HG02759 (cell line): ENCODE results near the gene BTBD2.

Experiments
- ATAC-seq: cut with Tn5 transposase; IDR thresholded peaks from one replicate; pipeline ENCODE4 v1.9.1; 2021; ENCODE audit warnings: mild to moderate bottlenecking, moderate library complexity; ENCODE audit not compliant: unreplicated experiment

Gene BTBD2

DNA sequence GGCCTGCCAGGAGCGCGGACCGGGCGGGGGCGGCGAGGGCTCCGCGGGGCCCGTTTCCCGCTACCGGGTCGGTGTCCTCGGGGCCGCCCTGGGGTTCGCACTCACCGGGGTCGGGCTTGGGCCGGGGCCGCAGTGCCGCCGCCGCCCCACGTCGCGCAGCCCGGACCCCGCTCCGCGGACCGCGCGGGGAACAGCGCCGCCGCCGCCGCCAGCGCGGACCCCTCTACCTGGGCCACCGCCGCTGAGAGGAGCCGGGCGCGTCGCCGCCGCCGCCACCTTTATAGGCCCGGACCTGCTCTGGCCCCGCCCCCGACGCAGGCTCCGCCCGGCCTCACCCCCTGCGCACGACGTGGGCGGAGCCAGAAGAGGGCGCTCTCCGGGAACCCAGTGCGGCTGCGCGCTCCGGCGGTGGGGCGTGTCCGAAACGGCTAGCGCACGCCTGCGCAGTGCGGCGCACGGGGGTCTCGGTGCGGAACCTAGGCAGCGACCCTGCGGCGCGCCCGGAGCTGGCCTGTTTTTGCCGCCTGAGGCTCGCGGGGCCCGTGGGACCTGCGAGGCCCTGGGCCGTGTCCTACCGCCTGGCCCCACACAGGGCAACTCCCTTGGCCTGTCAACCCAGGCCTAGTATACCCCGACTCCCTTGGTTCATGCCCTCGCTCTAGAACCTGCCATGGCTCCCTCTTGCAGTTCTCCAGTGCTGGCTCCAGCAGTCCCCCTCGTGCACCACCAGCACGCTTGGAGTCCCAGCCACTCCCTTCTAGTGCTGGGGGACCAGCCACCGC, 35.7 kb upstream of the BTBD2 start, which contains the start of gene MKNK2:
Gene MKNK2, minus strand, starts transcription at position 254 of the 782 bp plus-strand sequence. CDS start 393 bp downstream, outside the sequence.
- ATAC-seq, result peak; percentile 63

DNA sequence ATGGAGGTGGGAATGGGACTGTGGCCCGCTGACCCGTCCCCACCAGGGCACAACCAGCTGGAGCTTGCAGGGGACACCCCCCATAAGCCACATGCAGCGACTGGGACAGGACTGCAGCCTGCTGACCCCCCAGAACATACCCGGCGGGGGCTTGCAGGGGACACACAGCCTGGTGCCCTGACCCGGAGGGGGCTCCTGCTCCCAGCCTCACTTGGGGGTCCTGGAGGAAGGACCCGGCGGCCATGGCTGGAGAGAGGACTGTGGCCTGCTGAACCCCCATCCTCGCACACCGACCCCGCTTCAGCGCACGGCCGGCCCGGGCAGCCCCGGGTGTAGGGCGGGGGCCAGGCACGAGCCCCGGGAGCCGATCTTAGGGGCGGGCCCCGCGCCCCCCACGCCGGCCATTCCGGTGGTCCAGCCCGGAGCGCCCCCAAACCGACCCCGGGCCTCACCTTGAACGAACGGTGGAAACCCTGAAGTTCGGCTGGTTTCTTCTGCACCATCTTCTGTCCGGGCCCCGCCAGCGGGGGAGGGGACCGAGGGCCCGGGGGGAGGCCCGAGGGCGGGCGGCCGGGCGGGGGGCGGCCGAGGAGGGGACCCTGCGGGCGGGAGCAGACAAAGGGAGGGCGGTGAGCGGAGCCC, 35.0 kb upstream of the BTBD2 start:
- ATAC-seq, result peak; percentile 3

DNA sequence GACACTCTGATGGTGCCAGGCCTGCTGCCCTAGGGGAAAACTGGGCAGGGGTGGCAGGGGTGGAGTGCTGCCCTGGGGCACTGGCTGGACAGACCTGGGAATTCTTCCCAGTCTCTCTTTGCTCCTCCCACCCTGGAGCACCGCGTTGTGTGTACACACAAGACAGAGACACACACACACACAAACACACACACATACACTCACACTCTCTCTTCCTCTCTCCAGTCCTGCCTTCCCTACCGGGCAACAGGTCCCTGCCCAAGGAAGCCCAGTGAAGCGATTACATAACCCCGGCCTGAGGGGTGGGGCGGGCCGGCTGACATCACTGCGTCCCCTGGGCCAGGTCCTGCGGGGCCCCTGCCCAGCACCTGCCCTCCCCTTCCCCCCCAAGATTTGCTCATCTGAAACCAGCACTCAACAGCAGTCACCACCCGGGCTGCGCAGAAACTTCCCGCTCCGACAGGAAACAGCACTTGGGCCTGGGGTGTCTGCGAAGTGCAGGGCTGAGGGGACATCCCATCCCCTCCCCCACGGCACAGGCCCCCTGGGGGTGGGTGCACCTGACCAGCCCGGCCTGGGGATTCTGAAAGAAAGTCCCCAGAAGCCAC, 34.3 kb upstream of the BTBD2 start:
- ATAC-seq, result peak; percentile 7

DNA sequence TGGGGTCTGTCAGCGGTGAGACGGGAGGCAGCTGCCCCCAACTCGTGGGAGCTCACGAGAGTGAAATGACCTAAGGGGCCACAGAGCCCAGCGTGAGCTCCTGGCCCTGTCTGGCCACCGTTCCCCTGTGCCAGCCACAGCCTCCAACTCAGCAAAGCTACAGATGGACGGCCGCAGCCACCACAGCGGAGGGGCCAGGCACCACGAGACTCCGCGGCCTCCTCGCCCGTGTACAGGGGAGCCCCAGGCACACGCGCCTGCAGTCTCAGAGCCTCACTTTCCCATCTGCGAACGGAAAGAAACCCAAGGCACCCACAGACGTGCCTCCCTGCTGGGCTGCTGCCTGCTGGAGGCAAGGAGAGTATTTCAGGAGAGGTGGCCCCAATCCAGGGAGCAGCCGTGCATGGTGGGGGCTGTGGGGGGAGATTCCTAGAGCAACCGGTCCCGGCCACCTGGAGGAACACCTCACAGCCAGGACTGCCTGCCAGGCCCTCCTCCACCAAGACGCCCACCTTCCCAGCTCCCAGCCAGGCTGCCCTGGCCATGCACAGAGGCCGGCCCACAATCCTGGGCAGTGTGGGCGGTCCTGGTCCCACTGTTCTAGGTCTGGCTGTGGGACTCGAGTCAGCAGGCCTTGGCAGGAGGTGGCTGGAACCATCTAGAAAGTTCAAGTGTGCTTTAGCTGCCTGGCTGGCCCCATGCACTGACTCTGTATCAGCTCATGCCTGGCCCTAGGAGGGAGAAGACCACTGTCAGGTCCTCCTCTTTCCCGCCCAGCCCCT, 33.6 kb upstream of the BTBD2 start:
- no peak for ATAC-seq

DNA sequence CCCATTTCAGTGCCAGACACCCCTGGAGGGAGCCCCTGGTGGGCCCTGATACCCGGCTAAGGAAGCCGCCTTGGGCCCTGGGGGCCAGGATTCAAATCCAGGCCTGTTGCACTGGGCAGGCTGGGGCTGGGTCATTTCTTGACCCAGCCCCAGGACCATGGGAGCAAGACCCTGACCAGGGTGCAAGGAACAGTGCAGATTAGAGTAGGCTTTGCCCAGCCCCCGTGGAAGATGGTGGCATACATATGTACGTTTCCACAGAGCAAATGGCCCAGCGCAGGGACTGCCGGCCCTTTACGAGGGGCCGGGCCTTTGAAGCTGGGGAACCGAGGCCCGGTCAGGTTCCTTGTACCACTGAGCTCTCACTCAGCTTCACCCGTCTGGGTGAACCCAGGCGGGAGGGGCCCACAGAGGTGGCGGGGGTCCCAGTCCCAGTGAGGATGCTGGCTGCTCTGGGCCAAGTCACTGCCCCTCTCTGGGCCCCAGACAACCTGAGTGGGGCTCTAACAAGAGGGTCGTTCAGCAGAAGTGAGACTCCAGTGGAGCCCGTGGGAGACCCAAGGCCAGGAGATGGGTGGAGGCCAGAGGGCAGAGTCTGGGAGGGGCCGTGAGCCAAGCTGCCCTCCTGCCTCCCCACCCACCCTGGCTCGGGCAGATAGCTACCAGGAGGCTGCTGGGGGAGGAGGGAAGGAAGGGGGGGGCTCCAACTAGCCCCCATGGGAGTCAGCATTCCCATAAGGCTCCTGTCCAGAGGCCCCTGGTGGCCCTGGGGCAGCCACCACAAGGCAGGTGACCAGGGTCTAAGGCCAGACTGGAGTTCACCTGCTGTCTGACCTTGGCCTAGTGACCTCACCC, 32.8 kb upstream of the BTBD2 start:
- ATAC-seq, result no peak

DNA sequence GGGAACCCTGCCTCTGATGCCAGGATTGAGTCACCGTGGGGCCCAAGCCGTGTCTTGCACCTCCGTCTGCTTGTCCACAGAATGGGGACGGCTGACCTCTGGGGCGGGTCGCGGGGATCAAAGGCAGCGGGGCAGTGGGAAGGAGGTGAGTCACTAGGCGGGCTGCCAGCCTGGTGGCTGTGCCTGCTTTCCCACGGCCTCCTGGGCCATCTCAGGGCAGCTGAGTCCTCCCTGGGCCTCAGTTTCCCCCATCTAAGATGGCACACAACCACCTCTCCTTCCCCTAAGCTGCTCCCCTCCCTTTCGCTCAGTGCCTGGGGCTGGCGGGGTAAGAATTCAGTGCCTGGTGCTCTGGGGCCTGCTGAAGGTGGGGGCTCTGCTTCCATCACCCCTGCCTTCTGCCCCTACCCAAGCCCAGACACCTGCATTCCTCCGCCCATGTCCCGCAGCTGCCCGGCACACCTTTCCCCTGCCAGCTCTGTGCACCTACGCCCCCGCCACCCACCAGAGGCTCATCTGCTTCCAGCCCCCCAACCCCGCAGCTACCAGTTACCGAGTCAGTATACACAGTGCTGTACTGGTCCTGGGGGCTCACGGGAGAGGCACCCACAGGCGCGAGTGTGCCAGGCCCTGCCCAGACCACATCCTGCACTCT, 32.1 kb upstream of the BTBD2 start:
- ATAC-seq, result no peak

DNA sequence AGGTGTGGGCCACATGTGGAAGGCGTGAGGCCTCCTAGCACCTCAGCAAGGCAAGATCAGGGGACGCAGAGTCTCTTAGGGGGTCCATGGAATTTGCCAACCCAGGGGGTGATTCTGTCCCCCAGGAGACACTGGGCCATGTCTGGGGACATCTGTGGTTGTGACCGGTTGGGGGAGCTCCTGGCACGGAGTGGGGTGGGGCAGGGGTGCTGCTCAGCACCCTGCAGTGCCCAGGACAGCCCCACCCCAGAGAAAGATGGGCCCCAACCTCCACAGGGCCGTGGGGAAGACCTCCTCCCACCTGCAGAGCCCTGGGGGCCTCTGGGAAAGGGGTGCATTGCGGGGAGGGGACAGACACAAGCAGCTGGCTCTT, 31.5 kb upstream of the BTBD2 start:
- no peak for ATAC-seq

DNA sequence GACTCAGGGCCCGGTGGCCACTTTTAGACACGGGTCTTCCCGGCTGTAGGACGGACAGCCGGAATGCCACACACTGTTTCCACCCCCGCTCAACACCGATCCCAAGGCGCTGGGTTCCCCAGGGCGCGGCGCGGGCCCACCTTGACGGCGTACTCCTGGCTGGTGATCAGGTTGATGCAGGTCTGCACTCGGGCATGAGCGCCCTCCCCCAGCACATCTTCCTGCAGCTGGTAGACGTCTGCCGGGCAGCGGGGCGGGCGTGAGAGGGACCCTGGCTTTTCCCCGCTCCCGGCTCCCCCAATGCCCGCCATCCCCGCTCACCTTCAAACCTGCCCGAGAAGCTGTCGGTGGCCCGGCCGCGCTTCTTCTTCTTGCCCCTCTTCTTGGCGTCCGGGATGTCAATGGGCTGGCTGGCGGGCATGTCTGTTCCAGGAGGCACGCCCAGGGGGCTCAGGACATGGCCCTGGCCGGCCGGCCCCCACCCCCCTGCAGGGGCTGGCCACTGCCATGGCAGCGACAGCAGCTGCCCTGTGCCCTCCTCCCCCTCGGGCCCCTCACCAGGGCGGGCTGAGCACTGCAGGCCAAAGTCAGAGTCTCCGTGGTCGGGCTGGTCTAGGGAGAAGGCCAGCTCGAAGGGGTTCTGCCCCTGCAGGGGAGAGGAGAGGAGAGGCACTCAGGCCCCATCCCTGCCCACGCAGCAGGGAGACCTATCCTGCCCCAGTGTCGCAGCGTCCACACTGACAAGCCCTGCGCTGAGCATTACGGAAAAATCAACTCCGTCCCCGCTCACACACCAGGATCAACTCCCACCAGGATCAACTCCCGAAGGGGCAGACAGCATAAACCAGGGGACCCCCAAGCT, 30.8 kb upstream of the BTBD2 start:
- ATAC-seq, result no peak

DNA sequence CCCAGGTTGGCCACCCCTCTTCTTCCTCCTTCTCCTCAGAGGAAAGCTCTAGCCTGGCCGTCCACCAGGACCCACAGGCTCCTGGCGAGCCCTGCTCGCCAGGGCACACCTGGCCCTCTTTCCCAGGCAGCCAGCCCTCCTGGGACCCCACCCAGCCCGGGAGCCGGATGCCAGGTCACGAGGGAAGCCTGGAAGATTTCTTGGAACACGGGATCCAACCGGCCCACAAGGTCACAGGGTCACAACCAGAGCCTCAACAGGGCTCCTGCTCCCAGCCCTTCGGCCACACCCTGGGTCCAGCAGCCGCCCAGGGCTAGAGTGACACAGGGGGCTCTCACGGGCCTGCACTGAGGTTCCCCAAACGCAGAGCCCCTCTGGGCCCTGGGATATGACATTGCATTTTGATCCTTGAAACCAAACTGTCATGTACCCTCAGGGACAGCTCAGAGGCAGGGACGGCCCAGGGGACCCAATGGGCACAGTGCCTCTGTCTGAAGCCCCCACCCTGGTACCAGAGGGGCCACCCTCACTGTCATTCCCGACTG, 30.1 kb upstream of the BTBD2 start:
- ATAC-seq, result no peak

DNA sequence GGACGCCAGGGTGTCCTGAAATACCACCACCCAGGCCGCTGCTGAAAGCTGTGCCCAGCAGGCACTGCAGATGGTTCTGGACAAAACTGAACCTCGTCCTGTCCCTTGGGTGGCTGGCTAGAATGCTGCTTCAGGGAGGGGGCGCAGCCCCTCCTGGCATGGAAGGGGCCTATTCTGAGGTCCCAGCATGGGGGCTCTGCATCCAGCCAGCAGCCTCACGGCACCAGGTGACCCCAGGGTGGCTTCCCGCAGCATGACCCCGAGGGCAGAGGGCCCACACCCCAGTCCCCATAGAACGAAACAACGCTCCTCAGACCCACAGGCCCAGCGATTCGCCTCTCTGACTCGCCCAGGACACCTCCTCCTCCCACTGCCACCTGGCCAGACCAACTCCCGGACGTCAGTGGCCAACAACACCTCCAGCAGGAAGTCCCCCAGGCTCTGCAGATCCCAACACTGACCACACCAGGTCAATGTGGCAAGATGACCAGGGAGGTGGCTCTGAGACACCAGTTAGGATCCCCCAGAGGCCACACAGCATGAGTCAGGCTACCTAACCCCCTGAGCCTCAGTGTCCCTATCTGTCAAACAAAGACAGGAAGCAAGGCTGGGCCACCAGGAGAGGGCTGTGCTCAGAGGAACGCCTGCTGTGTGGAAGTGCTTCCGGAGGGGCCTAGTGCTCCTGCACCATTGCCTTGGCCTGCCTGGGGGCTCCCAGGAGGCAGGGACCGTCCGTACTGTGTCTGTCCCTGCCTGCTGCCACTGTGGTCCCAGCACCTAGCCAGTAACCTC, 29.4 kb upstream of the BTBD2 start:
- no peak for ATAC-seq

DNA sequence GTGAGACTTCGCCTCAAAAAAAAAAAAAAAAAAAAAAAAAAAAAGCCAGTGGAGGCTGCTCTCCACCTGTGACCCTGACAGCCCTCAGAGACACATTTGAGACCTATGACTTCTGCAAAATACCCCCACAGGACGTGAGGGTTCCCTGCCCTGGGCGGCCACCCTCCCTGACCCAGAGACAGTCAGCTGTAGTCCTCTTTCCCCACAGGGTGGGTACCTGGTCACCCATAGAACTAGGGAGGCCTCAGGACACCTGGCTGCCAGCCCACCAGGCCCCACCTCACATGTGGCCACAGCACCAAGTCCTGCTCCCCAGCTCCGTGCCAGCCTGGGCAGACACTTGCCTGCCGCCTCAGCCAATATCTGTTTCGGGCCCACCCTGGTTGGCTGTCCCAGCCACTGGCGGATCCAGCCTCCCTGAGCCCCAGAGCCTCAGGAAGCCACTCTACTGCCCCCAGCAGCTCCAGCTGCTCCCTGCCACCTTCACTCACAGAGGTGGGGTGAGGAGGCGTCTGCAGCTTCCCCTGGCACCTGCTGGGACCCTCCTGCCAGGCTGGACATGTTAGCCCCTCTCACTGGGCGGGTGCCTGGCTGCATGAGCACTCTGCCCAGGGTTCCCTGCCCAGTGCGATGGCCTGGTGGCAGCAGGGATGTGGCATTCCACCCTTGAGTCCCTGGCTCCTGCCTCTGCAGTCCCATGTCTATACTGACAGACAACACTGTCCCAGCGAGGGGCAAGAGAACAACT, 28.6 kb upstream of the BTBD2 start:
- no peak for ATAC-seq

DNA sequence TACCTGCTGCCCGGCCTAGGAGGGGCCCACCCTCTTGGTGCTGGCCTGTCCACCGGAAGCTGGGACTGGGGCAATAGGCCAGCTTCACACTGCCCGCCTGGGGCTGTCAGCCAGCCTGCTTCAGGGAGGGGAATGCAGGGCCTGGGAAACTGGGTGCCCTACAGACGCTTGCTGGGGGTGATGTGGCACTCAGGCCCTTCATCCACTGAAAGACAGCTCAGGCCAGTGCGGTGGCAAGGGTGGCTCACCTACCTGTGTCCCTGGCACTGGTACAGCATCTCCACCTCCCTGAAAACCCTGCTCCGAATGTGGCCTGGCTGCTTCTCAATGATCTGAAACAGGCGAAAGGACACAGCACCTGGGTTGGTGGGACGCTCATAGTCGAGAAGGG, 27.7 kb upstream of the BTBD2 start:
- ATAC-seq, result no peak

DNA sequence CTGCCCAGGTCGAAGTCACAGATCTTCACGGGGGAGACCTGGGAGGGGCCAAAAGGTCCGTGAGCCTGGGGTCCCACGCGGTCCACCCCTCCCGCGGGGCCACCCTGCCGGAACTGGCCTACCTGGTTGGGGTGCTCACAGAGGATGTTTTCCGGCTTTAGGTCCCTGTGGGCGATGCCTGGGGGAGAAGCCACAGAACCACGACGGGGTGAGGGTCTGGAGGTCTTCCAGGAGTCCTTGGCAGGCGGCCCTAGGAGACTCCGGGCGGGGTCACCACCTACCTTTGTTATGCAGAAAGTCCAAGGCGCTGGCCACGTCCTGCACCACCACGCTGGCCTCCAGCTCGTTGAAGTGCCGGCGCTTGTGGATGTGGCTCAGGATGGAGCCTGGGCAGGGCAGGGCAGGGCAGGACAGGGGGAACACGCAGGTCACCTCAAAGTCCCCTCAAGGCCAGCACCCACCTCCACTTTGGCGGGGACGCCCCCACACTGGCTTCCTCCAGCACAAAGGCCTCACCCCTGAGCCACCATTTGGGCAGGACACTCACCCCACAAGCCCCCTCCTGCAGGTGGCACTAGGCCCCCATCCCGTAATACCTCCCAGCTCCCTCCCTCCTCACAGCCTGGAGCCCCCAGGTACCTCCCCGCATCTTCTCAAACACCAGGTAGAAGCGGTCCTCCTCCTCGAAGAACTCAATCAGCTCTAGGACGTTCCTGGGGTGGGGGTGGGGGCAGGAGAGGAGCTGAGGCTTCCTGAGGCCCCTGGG, 27.2 kb upstream of the BTBD2 start:
- ATAC-seq, result peak; percentile 7

DNA sequence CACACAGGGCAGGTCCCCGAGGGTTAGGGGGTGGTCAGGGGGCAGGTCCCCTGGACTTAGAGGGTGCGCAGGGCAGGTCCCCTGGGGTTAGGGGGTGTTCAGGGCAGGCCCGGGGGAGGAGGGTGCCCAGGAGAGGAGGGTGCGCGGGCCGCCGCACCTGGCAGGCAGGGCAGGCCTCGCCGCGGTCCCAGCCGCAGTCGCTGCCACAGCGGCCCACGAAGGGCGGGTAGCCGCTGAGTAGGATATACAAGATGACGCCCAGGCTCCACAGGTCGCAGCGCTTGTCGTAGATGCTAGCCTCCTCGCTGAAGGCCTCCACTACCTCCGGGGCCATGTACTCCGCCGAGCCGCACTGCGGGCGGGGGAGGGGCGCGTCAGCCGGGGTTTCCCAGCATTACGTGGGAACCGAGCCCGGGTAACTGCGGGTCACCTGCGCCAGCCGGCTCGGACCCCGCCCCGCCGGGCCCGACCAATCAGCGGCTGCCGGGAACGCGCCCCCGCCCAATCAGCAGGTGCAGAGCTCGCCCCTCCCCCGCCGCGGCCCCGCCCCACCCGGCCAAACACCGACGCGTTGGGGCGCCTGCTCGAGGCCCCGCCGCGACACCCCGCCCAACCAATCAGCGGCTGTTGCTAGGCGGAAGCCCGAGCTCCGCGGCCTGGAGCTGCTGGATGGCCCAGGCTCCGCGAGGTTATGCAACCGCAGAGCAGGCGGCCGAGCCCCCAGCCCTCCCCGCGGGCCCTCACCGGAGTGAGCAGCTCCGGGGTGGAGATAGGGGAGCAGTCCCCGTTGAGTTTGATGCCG, 26.4 kb upstream of the BTBD2 start:
- ATAC-seq, result peak; percentile 80

DNA sequence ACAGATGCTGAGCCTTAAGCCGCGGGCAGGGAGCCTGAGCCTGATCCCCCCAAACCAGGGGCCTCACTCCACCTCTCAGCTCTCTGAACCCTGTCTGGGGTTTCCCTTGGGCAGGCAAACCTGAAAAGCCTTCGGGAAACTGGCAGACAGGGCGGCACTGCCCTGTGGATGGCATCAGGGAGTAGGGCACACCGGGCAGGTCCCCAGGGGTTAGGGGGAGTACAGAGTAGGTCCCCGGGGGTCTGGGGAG, 25.8 kb upstream of the BTBD2 start:
- no peak for ATAC-seq
